Peyer's patch (tissue), 4 donors: ENCODE results near the gene SPRYD7. TPM values are rescaled to one million over a fixed set of nuclear protein-coding genes. Genes with fewer than 3 reads are reported as not detected.

ENCODE experiments used
- DNase-seq, 3 donors: peaks; one replicate each; pipeline ENCODE4 v3.0.0-alpha.2; 2017 to 2019
- H3K27ac ChIP-seq, 4 donors: fragments of 200-600 bp; sonication (generic); one replicate each; pipeline ENCODE4 v1.5.1; 2016 to 2019
- H3K27me3 ChIP-seq, 2 donors: fragments of 200-600 bp; sonication (generic); one replicate each; pipeline ENCODE4 v1.5.1; 2019
- H3K36me3 ChIP-seq, 3 donors: fragments of 200-600 bp; sonication (generic); one replicate each; pipeline ENCODE4 v1.5.1; 2016 to 2019
- H3K4me1 ChIP-seq, 4 donors: fragments of 200-600 bp; sonication (generic); one replicate each; pipeline ENCODE4 v1.5.1; 2016 to 2019
- H3K4me3 ChIP-seq, 4 donors: fragments of 200-600 bp; sonication (generic); 1 replicate in 3 of 4; 2 replicates in 1 of 4; pipeline ENCODE4 v1.5.1; 2016 to 2019; ENCODE audit warnings: mild to moderate bottlenecking in 1 of 4
- H3K9me3 ChIP-seq, 4 donors: fragments of 200-600 bp; sonication (generic); one replicate each; pipeline ENCODE4 v1.5.1; 2016 to 2019; ENCODE audit warnings: mild to moderate bottlenecking in 1 of 4
- POLR2A ChIP-seq, 2 donors: fragments of 450-650 bp; IDR thresholded peaks; one replicate each; pipeline ENCODE4 v1.5.1; 2017; ENCODE audit warnings: antibody characterized with exemption in 2 of 2, mild to moderate bottlenecking in 2 of 2, moderate library complexity in 2 of 2
- total RNA-seq, 4 donors: library from RNA; depleted of rRNA; stranded (reverse); fragments of >200 nt; gene quantifications; one replicate each; pipeline ENCODE4 v1.1.0, GENCODE V29; 2016
- TF ChIP-seq, protein P1 (sequence below), 6 experiments: fragments of 450-650 bp in 4 of 6; fragments of 200-600 bp in 2 of 6; sonication (generic) in 1 of 6; IDR thresholded peaks; one replicate each; pipeline ENCODE4 v1.5.1; 2017 to 2019; ENCODE audit warnings: antibody characterized with exemption in 6 of 6, mild to moderate bottlenecking in 3 of 6, moderate library complexity in 1 of 6

SPRYD7 gene
- total RNA-seq, 4 donors from 2014 or later, result 5.8 to 10.3 (median 7.3) TPM

DNA sequence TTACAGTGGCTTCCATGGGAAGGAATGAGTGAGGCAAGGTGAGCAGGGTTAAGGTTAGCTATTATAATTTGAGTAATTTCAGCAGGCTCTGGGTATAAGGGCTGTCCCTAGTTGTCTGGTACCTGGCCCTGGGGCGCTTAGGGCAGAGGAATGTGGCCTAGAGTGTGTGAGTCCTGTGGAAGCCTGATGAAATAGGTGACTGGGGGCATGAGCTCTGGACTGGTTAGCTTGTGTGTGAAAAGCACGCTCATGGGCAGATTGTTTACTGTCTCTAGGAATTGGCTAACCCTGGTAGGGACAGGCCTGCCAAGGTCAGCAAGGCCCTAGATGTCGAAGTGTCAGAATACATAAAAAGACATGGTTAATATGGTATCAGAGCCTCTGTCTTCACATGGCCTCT, 42.5 kb downstream of the SPRYD7 start:
- no peak for TF ChIP-seq POLR2A (IDR thresholded peaks at IDR 0.05)
- TF ChIP-seq, protein P1, sequence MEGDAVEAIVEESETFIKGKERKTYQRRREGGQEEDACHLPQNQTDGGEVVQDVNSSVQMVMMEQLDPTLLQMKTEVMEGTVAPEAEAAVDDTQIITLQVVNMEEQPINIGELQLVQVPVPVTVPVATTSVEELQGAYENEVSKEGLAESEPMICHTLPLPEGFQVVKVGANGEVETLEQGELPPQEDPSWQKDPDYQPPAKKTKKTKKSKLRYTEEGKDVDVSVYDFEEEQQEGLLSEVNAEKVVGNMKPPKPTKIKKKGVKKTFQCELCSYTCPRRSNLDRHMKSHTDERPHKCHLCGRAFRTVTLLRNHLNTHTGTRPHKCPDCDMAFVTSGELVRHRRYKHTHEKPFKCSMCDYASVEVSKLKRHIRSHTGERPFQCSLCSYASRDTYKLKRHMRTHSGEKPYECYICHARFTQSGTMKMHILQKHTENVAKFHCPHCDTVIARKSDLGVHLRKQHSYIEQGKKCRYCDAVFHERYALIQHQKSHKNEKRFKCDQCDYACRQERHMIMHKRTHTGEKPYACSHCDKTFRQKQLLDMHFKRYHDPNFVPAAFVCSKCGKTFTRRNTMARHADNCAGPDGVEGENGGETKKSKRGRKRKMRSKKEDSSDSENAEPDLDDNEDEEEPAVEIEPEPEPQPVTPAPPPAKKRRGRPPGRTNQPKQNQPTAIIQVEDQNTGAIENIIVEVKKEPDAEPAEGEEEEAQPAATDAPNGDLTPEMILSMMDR (IDR thresholded peaks at IDR 0.05), result no peak
- DNase-seq, result no peak
- H3K36me3 ChIP-seq, result no peaks in the 10 kb centered on the region
- no peak overlapping the region for H3K27ac ChIP-seq
- H3K27me3 ChIP-seq, result no peaks in the 10 kb centered on the region
- H3K4me1 ChIP-seq, result no peaks in the 10 kb centered on the region
- no peak overlapping the region for H3K4me3 ChIP-seq
- H3K9me3 ChIP-seq, result no peaks in the 10 kb centered on the region

DNA sequence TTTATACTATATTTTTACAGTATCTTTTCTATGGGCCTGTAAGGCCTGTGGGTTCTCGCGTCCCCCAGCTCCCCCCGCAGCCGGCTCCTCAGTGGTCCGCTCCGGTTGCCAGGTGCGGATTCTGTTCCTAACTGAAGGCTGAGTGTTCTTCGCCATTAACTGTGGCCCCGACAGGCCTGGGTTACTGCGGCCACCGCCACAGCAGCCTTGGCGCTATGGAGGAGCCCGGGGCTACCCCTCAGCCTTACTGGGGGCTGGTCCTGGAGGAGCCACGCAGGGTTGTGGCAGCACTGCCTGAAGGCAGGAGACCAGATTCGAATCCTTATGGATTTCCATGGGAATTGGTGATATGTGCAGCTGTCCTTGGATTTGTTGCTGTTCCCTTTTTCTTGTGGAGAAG, 45.8 kb downstream of the SPRYD7 start:
- Histone ChIP-seq H3K27ac (no peak overlapping the region), H3K9me3 (no peaks in the 10 kb centered on the region), H3K4me1 (no peaks in the 10 kb centered on the region), H3K36me3 (no peaks in the 10 kb centered on the region), H3K4me3 (no peak overlapping the region), H3K27me3 (no peaks in the 10 kb centered on the region)
- no peak for DNase-seq
- no peak for TF ChIP-seq POLR2A (IDR thresholded peaks at IDR 0.05)
- TF ChIP-seq, protein P1 (IDR thresholded peaks at IDR 0.05), result no peak

DNA sequence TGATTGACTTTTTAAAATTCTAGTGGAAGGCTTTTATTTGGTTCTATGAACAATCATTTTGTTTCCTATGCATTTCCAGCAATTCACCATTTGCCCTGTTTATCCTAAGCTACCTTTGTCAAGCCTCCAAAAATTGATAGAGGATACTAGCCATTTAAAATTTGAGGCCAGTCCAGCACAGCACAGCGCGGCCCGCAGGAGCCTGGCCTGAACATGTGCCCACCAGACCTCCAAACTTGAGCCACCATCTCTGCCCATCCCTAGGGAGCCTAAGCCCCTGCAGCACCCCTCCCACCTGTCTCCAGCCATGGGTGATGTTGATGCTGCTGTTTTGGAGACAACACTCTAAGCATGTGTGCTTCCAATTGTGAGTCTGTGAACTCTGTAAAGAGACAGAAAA, 57.5 kb downstream of the SPRYD7 start:
- no peak overlapping the region for H3K27ac ChIP-seq
- H3K4me1 ChIP-seq, result no peaks in the 10 kb centered on the region
- TF ChIP-seq POLR2A (IDR thresholded peaks at IDR 0.05), result no peak
- TF ChIP-seq, protein P1 (IDR thresholded peaks at IDR 0.05), result no peak
- H3K4me3 ChIP-seq, result no peak overlapping the region
- H3K36me3 ChIP-seq, result no peaks in the 10 kb centered on the region
- no peaks in the 10 kb centered on the region for H3K27me3 ChIP-seq
- no peak for DNase-seq
- peaks cover 0 to 6% (median 0%) of the 10 kb centered on the region in 4 donors for H3K9me3 ChIP-seq

DNA sequence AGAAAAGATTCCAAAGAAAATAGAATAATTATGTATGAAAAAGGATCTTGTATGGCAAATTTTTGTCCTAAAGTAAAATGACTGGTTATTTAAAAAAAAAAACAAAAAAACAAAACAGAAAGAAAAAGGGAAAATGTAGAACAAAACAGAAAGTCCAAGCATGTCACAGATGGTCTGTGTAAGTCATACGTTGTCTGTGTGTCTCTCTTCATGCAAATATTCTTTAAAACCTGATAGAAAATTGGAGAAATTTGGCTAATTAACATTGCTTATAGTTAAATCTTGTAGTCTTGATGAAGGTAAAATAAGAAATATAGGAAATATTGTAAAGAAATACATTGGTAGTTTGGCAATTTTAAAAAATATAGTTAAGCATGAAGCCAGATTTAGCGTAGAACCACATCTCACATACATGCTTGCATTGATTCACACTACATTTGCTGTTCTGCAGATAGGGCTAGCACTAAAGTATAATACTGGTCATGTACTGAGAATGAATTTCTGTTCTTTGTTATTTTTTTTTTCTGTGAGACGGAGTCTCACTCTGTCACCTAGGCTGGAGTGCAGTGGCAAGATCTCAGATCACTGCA, 58.4 kb downstream of the SPRYD7 start:
- no peak for DNase-seq
- Histone ChIP-seq H3K4me3 (no peak overlapping the region), H3K4me1 (no peaks in the 10 kb centered on the region), H3K27me3 (no peaks in the 10 kb centered on the region), H3K27ac (no peak overlapping the region), H3K36me3 (no peaks in the 10 kb centered on the region), H3K9me3 (peaks cover 0 to 6% (median 0%) of the 10 kb centered on the region in 4 donors)
- TF ChIP-seq, protein P1 (IDR thresholded peaks at IDR 0.05), result no peak
- no peak for TF ChIP-seq POLR2A (IDR thresholded peaks at IDR 0.05)

DNA sequence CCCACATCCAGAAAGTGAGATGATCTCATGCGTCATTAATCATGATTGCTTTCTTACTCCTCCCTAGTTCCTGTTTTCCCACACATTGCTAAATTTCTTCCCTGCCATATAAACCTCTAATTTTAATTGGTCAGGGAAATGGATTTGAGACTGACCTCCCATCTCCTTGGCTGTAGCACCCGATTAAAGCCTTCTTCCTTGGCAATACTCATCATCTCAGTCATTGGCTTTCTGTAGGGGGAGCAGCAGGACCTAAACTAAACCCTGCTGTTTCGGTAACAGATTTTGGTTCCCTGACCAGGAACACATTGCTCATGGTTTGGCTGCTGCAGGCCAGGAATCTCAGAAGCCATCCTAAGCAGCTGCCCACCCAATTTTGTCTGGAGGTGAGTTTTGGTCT, 61.7 kb downstream of the SPRYD7 start:
- H3K36me3 ChIP-seq, result no peaks in the 10 kb centered on the region
- peaks cover 0 to 6% (median 0%) of the 10 kb centered on the region in 4 donors for H3K9me3 ChIP-seq
- no peaks in the 10 kb centered on the region for H3K4me1 ChIP-seq

More for the DNA sequence above, 61.7 kb downstream of the SPRYD7 start:
- H3K27me3 ChIP-seq, result no peaks in the 10 kb centered on the region
- TF ChIP-seq, protein P1 (IDR thresholded peaks at IDR 0.05), result no peak
- no peak for TF ChIP-seq POLR2A (IDR thresholded peaks at IDR 0.05)
- DNase-seq, result no peak
- H3K27ac ChIP-seq, result no peak overlapping the region
- H3K4me3 ChIP-seq, result no peak overlapping the region
